MCF 10A (cell line): ENCODE measurements around the gene ELOVL5. TPM values are rescaled to one million over a fixed set of nuclear protein-coding genes. Genes with fewer than 3 reads are reported as not detected.

ENCODE experiments used
- BruUV-seq: library from RNA; stranded (reverse); fragments of 400-500 nt; replicated peaks from 2 replicates; lab custom pipeline; 2021; lab: Mats Ljungman, UMichigan
- CTCF ChIA-PET: fragments of 300-600 bp; sonication (Branson Sonifier 250); formaldehyde crosslinking; extraction: SDS; loops from one replicate; lab custom pipeline; 2021; ENCODE audit warnings: antibody characterized with exemption, inconsistent platforms; lab: Yijun Ruan, JAX
- POLR2A ChIA-PET: fragments of 300-600, 350-650 bp; sonication (Branson Sonifier 250); formaldehyde crosslinking; extraction: SDS; loops from one replicate; lab custom pipeline; 2020; ENCODE audit warnings: antibody characterized with exemption, inconsistent platforms; lab: Yijun Ruan, JAX
- DNase-seq: peaks from one replicate; pipeline ENCODE4 v3.0.0-alpha.2; 2018; ENCODE audit not compliant: unreplicated experiment
- H3K27ac Mint-ChIP-seq: one replicate; pipeline ENCODE4 v1.8.0; 2022; ENCODE audit warnings: mild to moderate bottlenecking, low read depth, mixed read lengths; ENCODE audit not compliant: unreplicated experiment
- H3K27me3 Mint-ChIP-seq: one replicate; pipeline ENCODE4 v1.8.0; 2022; ENCODE audit warnings: mixed read lengths; ENCODE audit not compliant: insufficient read depth, unreplicated experiment
- H3K36me3 Mint-ChIP-seq: one replicate; pipeline ENCODE4 v1.8.0; 2022; ENCODE audit warnings: mild to moderate bottlenecking, moderate library complexity, mixed read lengths; ENCODE audit not compliant: insufficient read depth, unreplicated experiment
- H3K4me1 Mint-ChIP-seq: one replicate; pipeline ENCODE4 v1.8.0; 2022; ENCODE audit warnings: mixed read lengths; ENCODE audit not compliant: insufficient read depth, unreplicated experiment
- H3K4me3 Mint-ChIP-seq: one replicate; pipeline ENCODE4 v1.8.0; 2022; ENCODE audit warnings: mild to moderate bottlenecking, moderate library complexity, mixed read lengths; ENCODE audit not compliant: unreplicated experiment
- H3K9me3 Mint-ChIP-seq: one replicate; pipeline ENCODE4 v1.8.0; 2022; ENCODE audit warnings: mixed read lengths; ENCODE audit not compliant: unreplicated experiment
- CTCF ChIP-seq: fragments of 200-600 bp; IDR thresholded peaks from one replicate; pipeline ENCODE4 v1.8.0; 2022; ENCODE audit warnings: antibody characterized with exemption, mild to moderate bottlenecking; ENCODE audit not compliant: unreplicated experiment
- intact Hi-C: fragments of 100-400 bp; cut with micrococcal nuclease; formaldehyde crosslinking; loops from 2 replicates; pipeline ENCODE4 v1.14.1; 2022
- total RNA-seq: library from RNA; stranded (reverse); gene quantifications from 2 replicates; pipeline ENCODE4 v1.2.3, GENCODE V29; 2022

The ELOVL5 gene
- total RNA-seq, 1 experiment from 2014 or later, result 58.3 TPM

DNA sequence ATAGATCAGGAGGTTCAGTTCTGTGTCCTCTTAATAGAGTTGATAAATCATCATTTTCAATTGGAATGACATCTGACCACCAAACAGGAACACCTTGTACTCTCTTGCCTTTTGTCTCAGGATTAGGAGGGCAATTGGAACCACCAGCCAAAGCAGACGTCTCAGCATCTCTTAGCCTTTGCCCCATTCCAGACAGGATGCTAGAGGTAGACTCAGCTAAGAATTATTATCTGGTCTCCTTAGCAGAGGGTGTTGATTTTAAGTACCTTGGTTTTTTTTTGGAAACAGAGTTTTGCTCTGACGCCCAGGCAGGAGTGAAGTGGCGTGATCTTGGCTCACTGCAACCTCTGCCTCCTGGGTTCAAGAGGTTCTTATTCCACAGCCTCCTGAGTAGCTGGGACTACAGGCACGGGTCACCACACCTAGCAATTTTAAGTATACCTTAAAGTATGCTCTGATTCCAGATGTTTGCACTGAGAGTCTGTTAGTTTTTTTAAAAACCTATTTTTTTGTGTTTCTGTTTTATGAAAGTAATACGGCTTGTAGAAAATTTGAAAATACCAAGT is 28.0 kb upstream of the ELOVL5 start:
- ChIA-PET CTCF (no interaction called here), POLR2A (interaction anchor here (0.7 kb wide), 1 partner anchor 659 kb away, joined by 3 read pairs; no protein-coding TSS in a partner anchor)
- DNase-seq, result no peak
- no peaks in the 10 kb centered on the region for H3K36me3 Mint-ChIP-seq
- intact Hi-C loops, result no loop called here
- TF ChIP-seq CTCF, result no peak
- H3K9me3 Mint-ChIP-seq, result no peaks in the 10 kb centered on the region
- H3K4me3 Mint-ChIP-seq, result no peak overlapping the region
- no peaks in the 10 kb centered on the region for H3K27me3 Mint-ChIP-seq
- H3K4me1 Mint-ChIP-seq, result no peaks in the 10 kb centered on the region
- BruUV-seq, result no TSS peak
- H3K27ac Mint-ChIP-seq, result no peak overlapping the region

- CTCF ChIA-PET, result interaction anchor here (0.5 to 0.7 kb wide), 3 partner anchors 10 to 352 kb away, joined by 3 read pairs; no protein-coding TSS in a partner anchor
- BruUV-seq, result no TSS peak
- no peak for TF ChIP-seq CTCF
- no peak overlapping the region for H3K4me3 Mint-ChIP-seq
- POLR2A ChIA-PET, result no interaction called here
- H3K4me1 Mint-ChIP-seq, result no peaks in the 10 kb centered on the region
- no peaks in the 10 kb centered on the region for H3K9me3 Mint-ChIP-seq
- intact Hi-C loops, result no loop called here
- no peaks in the 10 kb centered on the region for H3K27me3 Mint-ChIP-seq
- no peak overlapping the region for H3K27ac Mint-ChIP-seq
- H3K36me3 Mint-ChIP-seq, result no peaks in the 10 kb centered on the region
- DNase-seq, result no peak
Measured at GRCh38 chr6:53375847-53376246, 27.1 kb upstream of the ELOVL5 start.

GRCh38 chr6:53373638-53374037 is 24.9 kb upstream of the ELOVL5 start:
- H3K27me3 Mint-ChIP-seq, result no peaks in the 10 kb centered on the region
- no peaks in the 10 kb centered on the region for H3K4me1 Mint-ChIP-seq
- H3K4me3 Mint-ChIP-seq, result no peak overlapping the region
- intact Hi-C loops, result no loop called here
- no peak overlapping the region for H3K27ac Mint-ChIP-seq
- TF ChIP-seq CTCF, result no peak
- CTCF ChIA-PET, result no interaction called here
- no peaks in the 10 kb centered on the region for H3K9me3 Mint-ChIP-seq
- no peaks in the 10 kb centered on the region for H3K36me3 Mint-ChIP-seq
- no peak for DNase-seq
- no TSS peak for BruUV-seq
- POLR2A ChIA-PET, result no interaction called here

DNA sequence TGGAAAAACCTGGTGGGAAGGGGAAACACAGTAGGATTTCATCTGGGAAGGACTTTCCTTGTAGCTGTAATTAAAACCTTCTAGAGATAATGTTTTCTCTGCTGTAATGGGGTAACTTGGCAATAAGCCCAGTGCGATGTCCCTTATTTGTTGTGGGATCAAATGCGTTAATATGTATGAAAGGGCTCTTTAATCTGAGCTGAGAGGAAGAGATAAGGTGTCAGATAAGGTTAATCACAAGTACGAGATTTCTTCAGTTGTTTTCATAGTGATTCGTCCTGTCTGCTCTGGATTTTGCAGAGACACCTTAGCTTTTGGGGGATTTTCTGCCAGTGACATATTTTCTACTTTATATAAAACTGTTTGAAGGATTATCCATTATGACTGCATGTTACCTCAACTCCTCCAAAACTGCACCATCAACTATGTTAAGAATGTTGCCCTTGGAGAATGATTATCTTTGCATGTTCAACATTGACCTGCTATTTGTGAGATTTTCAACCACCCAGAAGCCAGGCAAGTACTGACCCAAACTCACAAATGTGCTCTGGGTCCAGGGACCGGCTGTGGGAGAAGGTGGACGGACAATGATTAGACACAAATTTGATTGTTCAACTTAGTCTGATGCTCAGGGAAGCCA is 21.2 kb upstream of the ELOVL5 start:
- no peak overlapping the region for H3K27ac Mint-ChIP-seq
- TF ChIP-seq CTCF, result no peak
- no peaks in the 10 kb centered on the region for H3K9me3 Mint-ChIP-seq
- BruUV-seq, result no TSS peak
- no peak overlapping the region for H3K4me3 Mint-ChIP-seq
- H3K36me3 Mint-ChIP-seq, result no peaks in the 10 kb centered on the region
- no peak for DNase-seq
- H3K4me1 Mint-ChIP-seq, result no peaks in the 10 kb centered on the region
- intact Hi-C loops, result no loop called here
- POLR2A ChIA-PET, result interaction anchor here (1.1 kb wide), 1 partner anchor 67 kb away, joined by 3 read pairs; no protein-coding TSS in a partner anchor
- CTCF ChIA-PET, result interaction anchor here (0.5 to 0.8 kb wide), 2 partner anchors 8 to 79 kb away, joined by 3 to 4 read pairs; no protein-coding TSS in a partner anchor
- H3K27me3 Mint-ChIP-seq, result no peaks in the 10 kb centered on the region
